NCI-H2227 (cell line): Measurements from ENCODE around the gene COPG1.
"Not testable (repeated sequence)": the region's sequence is repeated elsewhere in the genome, so short reads cannot be mapped to it uniquely, and the experiment has no call there.

ENCODE experiments used
- DNase-seq: peaks from one replicate; lab custom pipeline; 2025; ENCODE audit not compliant: unreplicated experiment; lab: John Stamatoyannopoulos, UW

COPG1 gene

GRCh38 chr3:129239991-129240390 is 9.4 kb upstream of the COPG1 start:
- DNase-seq: no peak

GRCh38 chr3:129240436-129240835 is 9.0 kb upstream of the COPG1 start:
- no peak for DNase-seq

- no peak for DNase-seq
Measured at GRCh38 chr3:129245141-129245540, 4.3 kb upstream of the COPG1 start.

GRCh38 chr3:129245641-129246306 is 3.6 kb upstream of the COPG1 start:
- peak; percentile 84 for DNase-seq

- DNase-seq: no peak
Measured at GRCh38 chr3:129246636-129247035, 2.8 kb upstream of the COPG1 start.

DNA sequence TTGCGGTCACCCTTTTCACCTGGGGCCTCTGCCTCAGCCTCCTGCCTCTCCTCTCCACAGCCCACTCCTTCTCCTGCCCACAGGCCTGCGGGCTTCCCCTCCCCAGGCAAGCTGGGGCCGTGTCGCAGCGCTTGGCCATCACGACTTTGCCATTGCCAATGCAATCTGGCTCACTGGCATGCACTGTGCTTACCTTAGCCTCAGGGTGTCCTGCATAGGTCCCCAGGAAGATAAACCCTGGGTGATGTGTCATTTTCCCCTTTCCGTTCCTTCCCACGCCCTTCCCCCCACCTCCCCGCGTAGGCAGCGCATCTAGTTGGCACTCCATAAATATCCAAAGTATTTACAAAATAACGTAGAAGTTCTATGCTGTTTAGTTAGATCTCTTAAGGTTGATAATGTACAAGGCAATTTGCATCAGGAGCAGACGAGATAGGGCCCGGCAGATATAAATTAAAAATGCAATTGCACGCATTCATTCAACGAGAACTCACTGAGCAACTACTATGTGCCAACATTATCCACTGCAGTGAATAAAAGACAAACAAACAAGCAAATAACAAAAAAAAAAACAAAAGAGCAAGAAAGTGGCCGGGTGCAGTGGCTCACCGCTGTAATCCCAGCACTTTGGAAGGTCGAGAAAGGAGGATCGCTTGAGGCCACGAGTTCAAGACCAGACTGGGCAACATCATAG is 973 bp upstream of the COPG1 start:
- no peak for DNase-seq

- no peak for DNase-seq
Measured at GRCh38 chr3:129252748-129253147, 3.3 kb downstream of the COPG1 start.

DNA sequence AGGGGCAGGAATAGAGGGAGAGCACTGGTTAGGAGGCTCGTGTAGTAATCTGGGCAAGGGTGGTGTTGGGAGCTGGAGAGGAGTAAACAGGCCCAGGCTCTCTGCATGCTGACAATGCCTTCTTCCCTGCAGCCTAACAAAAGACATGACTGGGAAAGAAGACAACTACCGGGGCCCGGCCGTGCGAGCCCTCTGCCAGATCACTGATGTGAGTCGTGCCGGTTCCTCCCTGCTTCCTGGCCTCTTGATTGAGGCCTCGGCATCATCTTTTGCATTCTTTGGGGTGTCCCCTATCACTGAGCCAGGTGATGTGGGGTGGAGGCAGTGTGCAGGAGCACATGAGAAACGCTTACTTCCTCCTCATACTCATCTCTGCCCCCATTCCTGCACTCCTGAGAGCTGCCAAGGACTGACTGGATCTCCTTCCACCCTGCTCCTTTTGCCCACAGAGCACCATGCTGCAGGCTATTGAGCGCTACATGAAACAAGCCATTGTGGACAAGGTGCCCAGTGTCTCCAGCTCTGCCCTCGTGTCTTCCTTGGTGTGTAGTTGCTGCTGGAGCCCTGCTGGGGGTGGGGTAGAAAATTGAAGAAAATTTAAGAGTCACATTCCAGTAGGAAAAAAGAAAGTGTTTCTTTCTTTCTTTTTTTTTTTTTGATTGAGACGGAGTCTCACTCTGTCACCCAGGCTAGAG is 5.3 kb downstream of the COPG1 start:
- DNase-seq: no peak

GRCh38 chr3:129256270-129256669 is 6.9 kb downstream of the COPG1 start:
- DNase-seq: no peak

- no peak for DNase-seq
Measured at GRCh38 chr3:129257609-129258008, 8.2 kb downstream of the COPG1 start.

DNA sequence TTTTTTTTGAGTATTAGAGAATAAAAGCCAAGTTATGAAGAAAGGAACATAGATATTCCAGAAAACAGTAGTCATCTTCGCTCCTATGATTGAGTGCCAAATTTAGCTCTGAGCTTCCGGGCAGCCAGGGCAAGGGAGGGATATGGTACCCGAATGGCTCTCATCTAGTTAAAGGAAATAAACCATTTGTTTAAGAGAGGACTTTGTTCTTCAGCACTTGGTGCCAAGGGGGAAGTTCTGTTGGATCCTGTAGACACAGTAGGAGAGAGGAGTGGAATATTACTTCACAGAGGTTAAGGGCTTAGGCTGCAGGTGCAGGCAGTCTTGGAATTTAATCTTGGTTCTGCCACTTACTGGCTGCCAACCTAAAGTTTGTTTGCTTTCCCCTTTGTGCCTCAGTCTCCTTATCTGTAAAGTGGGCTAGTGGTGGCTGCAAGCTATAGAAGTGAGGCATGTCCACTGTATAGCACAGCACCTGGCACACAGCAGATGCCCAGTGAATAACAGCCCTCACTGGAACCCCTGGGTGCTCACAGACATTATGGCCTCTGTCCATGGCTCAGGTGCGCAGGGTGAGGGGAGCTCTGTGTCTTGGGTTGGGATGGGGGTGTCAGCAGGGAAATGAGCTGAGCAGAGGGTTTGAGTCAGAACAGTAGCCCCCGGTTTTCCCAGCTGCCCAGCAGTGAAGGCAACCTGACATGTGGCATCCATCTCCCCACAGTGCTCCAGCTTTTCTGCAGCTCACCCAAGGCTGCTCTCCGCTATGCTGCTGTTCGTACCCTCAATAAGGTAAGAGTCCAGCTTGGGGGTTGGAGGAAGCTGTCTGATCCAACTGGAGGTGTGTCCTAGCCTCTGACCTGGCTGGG is 10.4 kb downstream of the COPG1 start:
- DNase-seq: no peak

GRCh38 chr3:129260606-129261005 is 11.2 kb downstream of the COPG1 start:
- no peak for DNase-seq

- no peak for DNase-seq
Measured at GRCh38 chr3:129261894-129262293, 12.5 kb downstream of the COPG1 start.

DNA sequence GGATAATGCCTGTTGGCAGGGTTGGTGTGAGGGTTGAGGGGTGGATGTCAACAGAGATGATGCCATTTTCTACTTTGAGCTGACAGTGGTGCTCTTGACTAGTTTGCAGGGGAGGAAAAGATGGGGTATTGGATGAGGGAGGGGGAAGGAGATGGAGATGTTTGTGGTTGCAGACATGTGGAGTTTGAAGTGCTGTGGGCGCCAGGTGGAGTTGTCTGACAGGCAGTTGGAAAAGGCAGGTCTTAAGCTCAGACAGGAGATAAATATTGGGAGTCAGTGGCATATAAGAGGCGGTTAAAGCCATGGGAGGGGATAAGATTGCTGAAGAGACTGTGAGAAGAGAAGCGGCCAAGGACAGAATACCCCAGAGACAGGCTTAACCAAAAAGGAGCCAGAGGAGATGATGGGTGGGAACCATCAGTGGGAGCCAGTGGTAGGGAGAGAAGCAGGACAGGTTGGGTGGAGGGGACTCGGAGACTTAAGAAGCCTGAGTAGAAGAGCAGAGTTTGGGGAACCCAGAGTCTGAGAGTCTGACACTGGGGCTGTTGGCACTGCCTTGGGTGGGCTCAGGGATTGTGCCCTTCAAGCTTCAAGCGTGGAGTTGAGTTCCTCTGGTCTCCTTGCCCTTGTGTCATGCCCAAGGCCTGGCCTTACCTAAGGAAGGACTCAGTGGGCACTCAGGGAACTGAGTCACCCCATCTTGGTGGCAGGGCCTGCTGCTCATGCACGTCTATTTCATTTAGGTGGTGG is 13.9 kb downstream of the COPG1 start:
- DNase-seq: no peak

GRCh38 chr3:129264994-129265393 is 15.6 kb downstream of the COPG1 start:
- DNase-seq: not testable (repeated sequence)

GRCh38 chr3:129266651-129267050 is 17.2 kb downstream of the COPG1 start:
- no peak for DNase-seq

DNA sequence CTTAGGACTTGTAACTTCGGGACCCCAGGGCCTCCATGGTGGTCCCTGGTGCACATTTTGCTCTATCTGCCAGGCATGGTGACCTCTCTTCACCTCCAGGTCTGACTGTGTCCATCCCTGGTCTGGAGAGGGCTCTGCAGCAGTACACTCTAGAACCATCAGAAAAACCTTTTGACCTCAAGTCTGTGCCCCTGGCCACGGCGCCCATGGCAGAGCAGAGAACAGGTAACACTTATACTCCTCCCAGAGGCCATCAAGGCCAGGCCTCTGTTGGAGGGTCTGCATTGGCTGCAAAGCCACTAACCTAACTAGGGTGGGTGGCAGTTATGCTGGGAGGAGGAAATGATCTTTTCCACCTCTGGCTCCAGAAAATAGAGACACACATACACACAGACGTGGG is 19.0 kb downstream of the COPG1 start:
- DNase-seq: no peak

DNA sequence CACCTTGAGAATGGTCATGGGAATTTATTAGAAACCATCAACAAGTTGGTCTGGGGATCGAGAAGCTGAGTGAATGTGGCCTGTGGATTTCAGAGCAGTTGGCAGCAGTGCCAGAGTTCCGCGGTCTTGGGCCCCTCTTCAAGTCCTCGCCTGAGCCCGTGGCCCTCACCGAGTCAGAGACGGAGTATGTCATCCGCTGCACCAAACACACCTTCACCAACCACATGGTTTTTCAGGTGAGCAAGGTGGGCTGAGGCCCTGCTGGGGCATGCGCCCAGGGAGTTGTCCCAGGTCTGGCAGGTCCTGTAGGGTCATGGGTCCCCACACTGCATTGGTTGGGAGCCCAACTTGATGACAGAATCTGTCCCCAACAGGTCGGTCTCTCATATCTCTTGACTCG is 22.3 kb downstream of the COPG1 start:
- DNase-seq: no peak

DNA sequence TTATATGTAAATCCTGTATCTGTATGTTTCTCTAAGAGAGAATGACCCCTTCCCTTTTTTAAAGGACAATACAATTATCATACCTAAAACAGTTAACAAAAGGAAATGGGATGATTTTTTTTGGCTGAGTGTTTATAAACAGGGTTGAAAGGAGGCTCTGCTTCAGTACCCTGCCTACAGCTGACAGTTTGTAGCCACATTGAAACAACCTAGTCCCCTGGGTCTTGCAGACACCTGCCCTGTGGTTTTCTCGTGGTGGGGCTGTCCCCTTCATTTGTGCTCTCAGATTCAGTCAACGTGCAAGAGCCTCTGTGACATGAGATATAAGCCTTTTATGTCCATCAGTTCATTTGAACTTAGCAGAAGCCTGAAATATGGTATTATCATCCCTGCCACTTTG is 27.0 kb downstream of the COPG1 start:
- DNase-seq: no peak

GRCh38 chr3:129277829-129278271 is 28.4 kb downstream of the COPG1 start:
- DNase-seq: peak; percentile 40
